Loucy (cell line): Measurements from ENCODE around the gene CENPO.

ENCODE experiments used
- H2AFZ ChIP-seq: fragments of 200-600 bp; sonication (generic); 2 replicates; pipeline ENCODE4 v1.6.0; 2016; ENCODE audit warnings: antibody characterized with exemption, mild to moderate bottlenecking, low read length, moderate library complexity
- H3F3A ChIP-seq: fragments of 200-600 bp; 2 replicates; pipeline ENCODE4 v1.6.0; 2016; ENCODE audit warnings: antibody characterized with exemption, low read depth, mild to moderate bottlenecking
- H3K27me3 ChIP-seq: fragments of 200-600 bp; sonication (generic); 2 replicates; pipeline ENCODE4 v1.6.1; 2014; ENCODE audit warnings: low read length, mild to moderate bottlenecking; ENCODE audit not compliant: insufficient read depth, poor library complexity, severe bottlenecking
- H3K36me3 ChIP-seq: fragments of 200-600 bp; sonication (generic); 2 replicates; pipeline ENCODE4 v1.6.1; 2016; ENCODE audit warnings: low read length; ENCODE audit not compliant: insufficient read depth
- H3K4me1 ChIP-seq: fragments of 200-600 bp; sonication (generic); 2 replicates; pipeline ENCODE4 v1.5.1; 2014; ENCODE audit warnings: low read length, mild to moderate bottlenecking; ENCODE audit not compliant: insufficient read depth, poor library complexity, severe bottlenecking
- H3K4me2 ChIP-seq: fragments of 200-600 bp; sonication (generic); 2 replicates; pipeline ENCODE4 v1.6.0; 2014; ENCODE audit warnings: antibody characterized with exemption, low read length, low read depth, mild to moderate bottlenecking; ENCODE audit not compliant: poor library complexity, severe bottlenecking
- H3K4me3 ChIP-seq: fragments of 200-600 bp; sonication (generic); 2 replicates; pipeline ENCODE4 v1.5.1; 2014; ENCODE audit warnings: low read length, mild to moderate bottlenecking, mixed read lengths; ENCODE audit not compliant: poor library complexity, severe bottlenecking
- H3K79me2 ChIP-seq: fragments of 200-600 bp; sonication (generic); 2 replicates; pipeline ENCODE4 v1.6.1; 2014; ENCODE audit warnings: low read length; ENCODE audit not compliant: insufficient read depth
- H3K9ac ChIP-seq: fragments of 200-600 bp; sonication (generic); 2 replicates; pipeline ENCODE4 v1.6.0; 2014; ENCODE audit warnings: mild to moderate bottlenecking, low read depth, low read length, moderate library complexity; ENCODE audit not compliant: poor library complexity, severe bottlenecking
- H3K9me2 ChIP-seq: fragments of 200-600 bp; sonication (generic); replicated peaks from 2 replicates; pipeline ENCODE4 v1.6.1; 2016; ENCODE audit warnings: low read depth, low read length, mixed read lengths
- H3K9me3 ChIP-seq: fragments of 200-600 bp; sonication (generic); 2 replicates; pipeline ENCODE4 v1.6.1; 2014; ENCODE audit warnings: mild to moderate bottlenecking, antibody characterized with exemption, low read length, low read depth; ENCODE audit not compliant: insufficient read depth
- H4K20me1 ChIP-seq: fragments of 200-600 bp; sonication (generic); 2 replicates; pipeline ENCODE4 v1.6.0; 2014; ENCODE audit warnings: antibody characterized with exemption, low read length, mild to moderate bottlenecking; ENCODE audit not compliant: insufficient read depth, poor library complexity, severe bottlenecking
- CTCF ChIP-seq: fragments of 200-600 bp; sonication (generic); conservative IDR thresholded peaks from 2 replicates; pipeline ENCODE4 v1.5.1; 2014; ENCODE audit warnings: mild to moderate bottlenecking, antibody characterized with exemption, low read length
- EZH2phosphoT487 ChIP-seq: fragments of 200-600 bp; IDR thresholded peaks from 2 replicates; pipeline ENCODE4 v1.6.1; 2018; ENCODE audit warnings: antibody characterized with exemption, mild to moderate bottlenecking, moderate library complexity, borderline replicate concordance

CENPO gene

DNA sequence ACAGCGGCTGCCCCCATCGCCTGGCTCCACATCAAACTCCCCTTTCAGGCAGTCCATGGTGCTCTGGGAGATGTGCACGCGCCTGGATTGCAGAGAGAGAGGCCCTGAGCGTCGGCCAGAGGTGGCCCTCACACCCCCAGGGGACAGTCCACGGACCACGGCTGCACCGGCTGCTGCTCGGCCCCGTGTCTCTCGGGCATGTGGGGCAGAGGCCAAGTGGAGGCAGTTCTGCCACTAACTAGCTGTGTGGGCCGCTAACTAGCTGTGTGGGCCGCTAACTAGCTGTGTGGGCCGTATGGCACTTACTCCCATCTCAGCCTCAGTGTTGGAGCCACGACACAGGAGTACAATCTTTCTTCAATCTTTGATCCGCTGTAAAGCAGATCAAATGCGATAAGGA is 45.3 kb downstream of the CENPO start:
- Histone ChIP-seq H3K9ac (no peak overlapping the region), H3K4me1 (no peaks in the 10 kb centered on the region), H3K9me2 (no peaks in the 10 kb centered on the region), H3K36me3 (peaks cover 85% of the 10 kb centered on the region; the same call in 1 of the 2 replicates), H3K4me2 (no peak overlapping the region), H3K4me3 (no peak overlapping the region), H3K79me2 (no peaks in the 10 kb centered on the region), H3K9me3 (no peaks in the 10 kb centered on the region), H4K20me1 (no peaks in the 10 kb centered on the region), H3K27me3 (no peaks in the 10 kb centered on the region), H2AFZ (no peak overlapping the region), H3F3A (no peaks in the 10 kb centered on the region)
- TF ChIP-seq CTCF, result no peak
- TF ChIP-seq EZH2phosphoT487, result no peak

GRCh38 chr2:24839729-24840128 is 46.5 kb downstream of the CENPO start:
- H4K20me1 ChIP-seq, result no peaks in the 10 kb centered on the region
- H3K9me3 ChIP-seq, result no peaks in the 10 kb centered on the region
- H3K4me1 ChIP-seq, result no peaks in the 10 kb centered on the region
- H3K4me3 ChIP-seq, result no peak overlapping the region
- peaks cover 74% of the 10 kb centered on the region; the same call in 1 of the 2 replicates for H3K36me3 ChIP-seq
- no peaks in the 10 kb centered on the region for H3K27me3 ChIP-seq
- no peak overlapping the region for H3K4me2 ChIP-seq
- TF ChIP-seq CTCF (no peak), EZH2phosphoT487 (no peak)
- H3K79me2 ChIP-seq, result no peaks in the 10 kb centered on the region
- H2AFZ ChIP-seq, result no peak overlapping the region
- no peak overlapping the region for H3K9ac ChIP-seq
- no peaks in the 10 kb centered on the region for H3K9me2 ChIP-seq
- H3F3A ChIP-seq, result no peaks in the 10 kb centered on the region

GRCh38 chr2:24840164-24840869 is 47.1 kb downstream of the CENPO start:
- Histone ChIP-seq H3K9me2 (no peaks in the 10 kb centered on the region), H3K36me3 (peaks cover 68% of the 10 kb centered on the region; the same call in 1 of the 2 replicates), H2AFZ (no peak overlapping the region), H3K27me3 (no peaks in the 10 kb centered on the region), H3K79me2 (no peaks in the 10 kb centered on the region), H3K9me3 (no peaks in the 10 kb centered on the region), H3K4me3 (no peak overlapping the region), H3K4me1 (no peaks in the 10 kb centered on the region), H4K20me1 (no peaks in the 10 kb centered on the region), H3F3A (no peaks in the 10 kb centered on the region), H3K9ac (no peak overlapping the region), H3K4me2 (no peak overlapping the region)
- TF ChIP-seq EZH2phosphoT487, result no peak
